Measurements from ENCODE around the gene LRCH4. TPM values are rescaled to one million over a fixed set of nuclear protein-coding genes. Genes with fewer than 3 reads are reported as not detected.

Gene LRCH4
- total RNA-seq, 2 donors from 2014 or later = 28.2 to 32.6 TPM

DNA sequence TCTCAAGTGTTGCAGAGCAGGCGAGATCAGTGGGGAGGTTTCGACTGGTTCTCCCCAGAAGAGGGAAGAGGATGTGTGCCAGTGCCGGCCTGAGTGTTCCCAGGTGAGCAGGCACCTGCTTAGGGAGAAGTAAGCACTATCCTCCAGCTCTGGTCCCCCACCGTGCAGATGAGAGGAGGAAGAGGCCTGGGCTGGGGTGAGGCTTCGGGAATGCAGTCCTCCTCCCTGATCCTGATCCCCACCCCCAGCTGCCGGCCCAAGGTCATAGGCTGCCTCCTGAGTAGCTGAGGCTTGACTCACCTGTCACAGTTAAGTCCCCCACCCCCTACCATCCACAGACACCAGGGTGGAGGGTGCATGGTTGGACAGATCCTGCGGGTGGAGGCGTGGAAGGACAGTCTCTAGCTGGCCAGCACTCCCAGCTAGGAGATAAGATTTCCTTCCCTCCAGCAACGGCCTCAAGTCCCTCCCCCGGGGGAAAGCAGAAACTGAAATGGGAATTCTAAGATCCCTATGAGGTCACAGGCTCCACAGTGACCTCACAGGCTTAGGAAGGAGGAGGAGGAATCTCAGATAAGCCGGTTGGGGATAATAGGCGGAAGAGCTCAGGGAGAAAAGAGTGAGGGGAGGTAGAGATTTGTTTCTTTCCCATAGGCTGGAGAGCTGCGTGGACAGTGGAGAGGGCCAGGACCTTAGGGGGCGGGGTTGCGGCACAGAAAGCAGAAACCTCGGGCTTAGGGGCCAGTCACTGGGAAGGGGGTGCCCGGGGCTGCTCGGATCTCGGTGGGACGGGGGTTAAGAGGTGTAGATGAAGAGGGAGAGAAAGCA is 1.0 kb downstream of the LRCH4 start:
- peak; percentile 66 for DNase-seq
- ATAC-seq = peak; percentile 0 to 11
- intact Hi-C loops (cut with DNase I) = no loop called here

DNA sequence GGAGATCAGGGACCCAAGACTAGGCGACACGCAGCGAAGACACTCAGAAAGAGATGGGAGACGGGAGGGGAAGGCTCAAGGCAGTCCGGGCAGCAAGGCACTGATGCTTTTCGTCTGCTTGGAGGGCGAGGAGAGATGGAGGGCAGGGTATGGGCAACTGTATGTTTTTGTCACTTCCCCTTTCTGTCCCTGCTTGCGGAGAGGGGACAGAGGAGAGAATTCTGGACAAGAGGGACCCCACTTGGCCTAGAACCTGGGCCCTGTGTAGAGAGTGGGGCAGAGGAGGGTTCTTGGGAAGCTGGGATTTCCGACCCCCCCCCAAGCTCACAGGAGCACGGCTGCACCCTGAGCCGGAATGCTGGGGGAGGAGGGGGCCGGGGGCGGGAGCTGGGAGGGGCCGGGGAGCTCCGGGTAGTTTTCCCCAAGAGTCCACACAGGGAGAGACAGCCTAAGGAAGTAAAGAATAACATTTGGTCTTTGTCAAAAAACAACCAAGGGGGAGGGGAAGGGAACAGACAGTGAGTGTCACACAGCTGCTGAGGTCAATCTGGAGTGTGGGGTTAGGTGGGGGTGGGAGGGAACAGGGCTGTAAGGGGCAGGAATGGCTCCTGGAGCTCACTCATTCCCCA is 1.8 kb downstream of the LRCH4 start:
- ATAC-seq = no peak
- DNase-seq = no peak
- intact Hi-C loops (cut with DNase I) = no loop called here

DNA sequence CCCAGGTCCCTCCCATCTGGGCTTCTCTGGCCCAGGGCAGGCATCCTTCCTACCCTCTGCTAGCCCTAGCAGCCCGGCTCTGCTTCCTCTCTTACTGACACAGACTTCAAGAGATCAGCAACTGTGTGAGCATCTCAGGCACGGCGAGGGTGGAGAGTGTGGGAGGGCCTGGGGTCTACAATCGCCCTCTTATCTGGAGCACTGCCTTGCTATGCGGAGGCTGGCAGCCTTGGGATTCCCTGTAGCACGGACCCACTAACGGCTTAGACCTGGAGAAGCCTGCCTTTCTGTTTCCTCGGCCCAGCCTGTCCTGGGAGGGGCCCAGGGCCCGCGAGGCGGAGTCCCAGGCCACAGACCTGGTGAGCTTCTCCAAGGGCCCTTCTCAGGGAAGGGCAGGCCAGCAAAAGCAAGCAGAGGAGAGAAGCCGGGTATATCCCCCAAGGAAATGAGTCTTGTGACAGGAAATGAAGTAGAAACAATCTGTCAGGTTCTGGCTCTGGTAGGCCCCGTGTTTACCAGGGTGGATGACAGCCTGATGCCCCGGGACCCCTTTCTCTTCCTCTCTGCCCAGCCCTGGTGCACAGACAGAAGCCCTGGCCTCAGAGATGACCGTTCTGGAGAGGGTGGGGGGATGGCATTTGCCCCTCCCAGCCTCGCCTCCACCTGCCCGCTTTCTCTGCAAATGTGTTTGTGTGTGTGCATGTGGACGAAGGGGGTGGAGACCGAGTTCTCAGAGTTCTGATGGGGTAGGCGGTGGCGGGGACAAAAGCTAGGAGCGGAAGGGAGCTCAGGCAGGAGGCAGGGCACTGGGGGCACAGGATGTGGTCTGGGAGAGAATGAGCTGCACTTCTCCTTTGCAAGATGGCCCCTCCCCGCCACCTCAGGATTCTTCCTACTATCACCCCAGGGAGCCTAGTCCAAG is 2.5 kb downstream of the LRCH4 start:
- ATAC-seq (no peak), DNase-seq (peak; percentile 66)
- intact Hi-C loops (cut with DNase I) = no loop called here

DNA sequence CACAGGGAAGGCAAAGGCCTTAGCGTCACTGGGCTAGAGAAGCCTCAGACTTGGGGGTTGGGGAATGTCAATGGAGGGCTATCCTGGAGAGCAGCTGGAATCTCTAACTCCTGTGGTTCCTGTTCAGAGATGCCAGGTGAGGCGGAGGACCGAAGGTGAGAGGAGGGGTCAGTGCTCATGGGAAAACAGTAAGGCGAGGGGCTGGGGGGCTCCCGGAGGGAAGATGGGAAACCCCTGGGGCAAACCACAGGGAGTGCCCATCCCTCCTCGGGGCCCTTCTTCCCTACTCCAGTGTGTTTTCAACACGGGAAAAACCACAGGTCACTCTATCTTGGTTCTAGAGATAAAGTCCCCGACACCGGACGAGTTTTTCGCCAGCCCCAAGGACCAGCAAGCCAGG is 3.3 kb downstream of the LRCH4 start:
- DNase-seq (no peak), ATAC-seq (no peak)
- intact Hi-C loops (cut with DNase I) = no loop called here

DNA sequence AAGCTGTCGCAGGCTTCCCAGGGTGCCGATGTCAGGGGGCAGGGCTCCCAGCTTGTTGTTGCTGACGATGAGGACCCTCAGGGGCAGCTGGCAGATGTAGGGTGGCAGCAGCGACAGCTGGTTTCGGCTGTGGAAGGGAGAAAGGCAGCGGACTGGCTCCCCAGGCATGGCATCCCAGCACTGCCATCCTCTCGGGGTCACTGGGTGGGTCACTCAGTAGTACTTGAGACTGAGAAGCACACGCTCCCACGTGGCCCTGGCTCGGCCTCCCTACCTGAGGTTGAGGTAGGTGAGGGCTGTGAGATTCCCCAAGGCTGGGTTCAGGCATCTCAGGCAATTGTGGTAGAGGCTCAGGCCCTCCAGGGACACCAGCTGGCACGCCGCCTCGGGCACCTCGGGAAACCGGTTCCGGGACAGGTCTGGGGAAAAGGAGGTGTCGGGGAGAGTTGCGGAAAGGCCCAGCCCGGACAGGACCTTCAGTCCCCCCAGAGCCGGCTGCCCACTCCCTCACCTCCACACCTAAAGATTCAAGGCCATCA is 3.8 kb downstream of the LRCH4 start:
- intact Hi-C loops (cut with DNase I) = no loop called here
- no peak for ATAC-seq
- DNase-seq = no peak

DNA sequence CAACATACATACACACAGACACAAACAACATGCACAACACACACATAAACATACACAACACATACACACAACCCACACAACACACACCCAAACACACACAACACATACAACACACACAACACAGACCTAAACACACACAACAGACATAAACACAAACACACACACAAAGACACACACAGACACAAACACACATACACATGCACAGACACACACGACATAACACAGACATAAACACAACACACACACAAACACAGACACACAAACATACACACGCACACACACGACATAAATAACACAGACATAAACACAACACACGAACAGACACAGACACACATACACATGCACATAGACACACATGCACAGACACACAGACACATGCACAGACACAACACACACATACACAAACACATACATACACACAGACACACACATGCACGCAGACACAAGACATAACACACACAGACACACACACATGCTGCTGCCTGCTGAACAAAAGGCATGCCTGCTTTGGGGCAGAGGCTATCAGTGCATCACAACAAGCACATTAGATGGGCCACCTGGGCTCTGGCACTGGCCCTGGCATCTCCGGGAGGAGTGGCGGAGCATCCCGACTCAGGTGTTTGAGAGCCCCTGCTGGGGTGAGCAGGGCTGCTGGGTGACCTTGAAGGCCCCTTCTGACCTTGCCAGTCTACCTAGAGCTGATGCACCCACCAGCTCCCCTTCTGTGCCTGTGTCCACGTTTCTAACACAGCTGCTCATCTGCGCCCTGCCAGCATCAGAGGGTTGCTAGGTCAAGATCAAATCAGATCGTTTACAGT is 5.3 kb downstream of the LRCH4 start:
- intact Hi-C loops (cut with DNase I) = no loop called here
- ATAC-seq (no peak), DNase-seq (no peak)

DNA sequence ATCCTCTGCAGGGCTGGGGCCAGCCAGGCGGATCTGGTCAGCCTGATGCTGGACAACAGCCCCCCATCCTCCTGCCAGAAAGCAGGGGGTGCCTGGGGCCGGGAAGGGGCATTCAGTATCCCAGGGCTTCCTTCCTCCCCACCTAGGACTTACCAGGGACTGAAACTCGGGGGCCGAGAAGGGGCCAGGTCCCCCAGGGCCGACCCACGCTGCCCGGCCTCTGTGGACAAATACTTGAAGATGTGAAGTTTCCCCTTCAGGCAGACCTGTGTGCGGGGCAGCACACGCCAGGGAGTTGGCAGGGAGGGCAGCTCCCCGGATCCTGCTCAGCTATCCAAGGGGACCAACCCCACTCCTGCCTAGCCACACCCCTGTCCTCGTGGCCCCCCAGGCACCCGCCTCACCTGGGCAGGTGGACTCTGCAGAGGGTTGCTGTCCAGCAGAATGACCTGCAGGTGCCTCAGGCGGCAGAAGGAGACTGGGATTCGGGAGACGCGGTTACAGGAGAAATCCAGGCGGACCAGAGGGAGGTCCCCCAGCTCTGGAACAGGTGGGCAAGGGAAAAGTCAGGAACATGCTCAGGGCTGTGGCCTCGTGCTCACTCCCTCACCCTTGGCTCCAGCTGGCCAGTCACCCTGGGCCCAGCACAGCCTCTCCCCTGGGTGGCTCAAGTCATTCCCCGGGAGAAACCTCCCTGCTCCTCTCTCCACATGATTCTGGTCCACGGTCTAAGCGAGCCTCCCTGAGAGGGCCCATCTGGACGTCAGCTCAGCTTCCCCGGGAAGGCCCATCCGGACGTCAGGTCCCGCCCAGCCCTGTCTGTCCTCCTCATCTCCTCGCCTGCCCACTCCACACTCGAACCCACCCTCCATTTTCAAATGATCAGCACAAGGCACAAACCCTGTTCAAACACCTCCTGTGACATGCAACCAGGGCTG is 7.4 kb downstream of the LRCH4 start:
- ATAC-seq (no peak), DNase-seq (no peak)
- intact Hi-C loops (cut with DNase I) = loop anchor here in 1 of 2 donors (10.0 kb wide), 1 partner anchor 106 kb away; no protein-coding TSS in a partner anchor

DNA sequence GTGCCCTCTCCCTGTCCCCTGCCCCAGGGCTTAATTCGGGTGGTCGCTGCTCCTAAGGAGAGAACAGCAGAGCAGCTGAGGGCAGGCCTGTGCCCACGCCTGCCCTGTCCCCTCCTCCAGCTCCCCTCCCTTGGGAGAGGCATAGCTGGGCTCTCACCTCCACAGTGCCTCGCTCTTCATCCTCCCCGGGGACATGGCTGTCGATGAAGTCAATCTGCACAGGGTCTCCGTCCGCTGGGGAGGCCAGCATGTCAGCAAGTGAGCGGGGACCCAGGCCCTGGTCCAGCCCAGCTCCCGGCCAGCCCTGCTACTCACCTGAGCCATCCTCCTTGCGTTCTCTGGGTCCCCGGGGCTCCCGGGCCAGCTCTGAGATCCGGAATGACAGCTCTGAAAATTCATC is 8.4 kb downstream of the LRCH4 start:
- ATAC-seq = no peak
- intact Hi-C loops (cut with DNase I) = loop anchor here in 1 of 2 donors (10.0 kb wide), 1 partner anchor 107 kb away; no protein-coding TSS in a partner anchor
- DNase-seq = no peak

DNA sequence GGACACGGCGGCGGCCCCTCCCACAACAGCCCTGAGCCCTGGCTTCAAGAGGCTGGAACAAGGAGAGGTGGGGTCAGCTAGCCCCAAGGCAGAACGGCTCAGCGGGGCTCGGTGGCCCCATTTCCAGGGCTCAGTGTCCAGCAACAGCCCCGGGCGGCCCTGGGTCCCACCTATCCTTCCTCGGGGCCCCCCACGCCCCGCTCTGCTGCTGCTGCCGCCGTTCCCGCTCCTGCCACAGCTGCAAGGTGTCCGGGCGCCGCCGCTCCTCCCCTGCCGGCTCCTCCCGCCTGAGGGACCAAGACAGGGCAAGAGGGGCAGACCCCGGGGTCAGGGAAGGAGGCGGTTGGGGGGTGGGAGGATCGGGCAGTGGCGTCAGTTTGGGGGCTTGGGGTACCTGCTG is 8.8 kb downstream of the LRCH4 start:
- ATAC-seq (no peak), DNase-seq (no peak)
- intact Hi-C loops (cut with DNase I) = loop anchor here in 1 of 2 donors (10.0 kb wide), 1 partner anchor 108 kb away; no protein-coding TSS in a partner anchor

DNA sequence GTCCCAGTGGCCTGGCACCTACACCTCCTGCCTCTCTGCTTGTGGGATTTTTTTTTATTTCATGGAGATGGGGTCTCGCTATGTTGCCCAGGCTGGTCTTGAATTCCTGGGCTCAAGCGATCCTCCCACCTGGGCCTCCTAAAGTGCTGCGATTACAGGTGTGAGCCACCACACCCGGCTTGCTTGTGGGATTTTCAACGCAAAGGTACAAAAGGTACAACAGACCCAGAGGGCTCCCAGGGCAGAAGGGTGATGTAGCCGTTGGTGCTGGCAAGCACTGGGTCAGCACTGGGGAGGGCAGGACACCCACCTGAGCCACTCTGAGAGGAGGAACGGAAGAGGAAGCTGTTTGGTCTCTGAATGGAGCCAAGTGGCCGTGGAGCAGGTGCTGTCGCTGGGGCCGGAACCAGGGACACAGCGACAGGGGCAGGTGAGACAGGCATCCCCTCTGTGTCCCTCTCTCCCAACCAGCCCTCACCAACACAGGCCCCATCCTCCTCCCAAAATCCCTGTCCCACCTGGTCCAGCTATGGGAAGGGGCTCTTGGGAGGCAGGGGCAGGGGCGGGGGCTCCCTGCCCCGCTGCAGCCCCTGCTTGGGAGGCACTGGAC is 9.4 kb downstream of the LRCH4 start:
- intact Hi-C loops (cut with DNase I) = loop anchor here in 1 of 2 donors (10.0 kb wide), 1 partner anchor 108 kb away; no protein-coding TSS in a partner anchor
- DNase-seq = no peak
- ATAC-seq = no peak

DNA sequence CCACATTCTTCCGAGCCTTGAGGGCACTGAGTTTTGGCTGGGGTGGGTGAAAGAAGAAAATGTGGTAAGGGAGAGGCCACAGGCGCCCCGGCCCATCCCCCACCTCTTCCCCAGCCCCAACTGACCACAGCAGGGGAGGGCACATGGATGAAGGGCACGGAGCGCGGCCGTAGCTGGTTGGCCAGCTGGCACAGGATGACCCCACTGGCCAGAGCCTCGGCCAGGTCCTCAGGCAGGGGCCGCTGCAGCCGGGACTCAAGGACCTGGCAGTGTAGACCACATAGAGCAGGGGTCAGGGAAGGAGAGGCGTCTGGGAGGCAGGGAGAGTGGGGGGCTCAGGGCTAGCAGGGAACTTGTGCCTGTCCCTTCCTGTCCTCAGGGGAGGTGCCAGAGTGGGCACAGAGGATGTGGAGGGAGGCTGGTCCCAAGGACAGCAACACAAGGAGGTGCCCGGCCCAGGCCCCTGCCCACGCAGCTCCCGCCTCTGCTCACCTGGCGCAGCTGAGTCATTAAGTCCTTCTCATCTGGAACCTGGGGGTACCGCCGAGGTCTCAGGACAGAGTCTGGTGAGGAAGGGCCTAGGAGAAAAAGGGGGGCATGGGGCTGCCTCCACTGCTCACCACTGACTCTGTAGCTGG is 10.1 kb downstream of the LRCH4 start:
- intact Hi-C loops (cut with DNase I) = loop anchor here in 1 of 2 donors (10.0 kb wide), 1 partner anchor 109 kb away; no protein-coding TSS in a partner anchor
- no peak for DNase-seq

DNA sequence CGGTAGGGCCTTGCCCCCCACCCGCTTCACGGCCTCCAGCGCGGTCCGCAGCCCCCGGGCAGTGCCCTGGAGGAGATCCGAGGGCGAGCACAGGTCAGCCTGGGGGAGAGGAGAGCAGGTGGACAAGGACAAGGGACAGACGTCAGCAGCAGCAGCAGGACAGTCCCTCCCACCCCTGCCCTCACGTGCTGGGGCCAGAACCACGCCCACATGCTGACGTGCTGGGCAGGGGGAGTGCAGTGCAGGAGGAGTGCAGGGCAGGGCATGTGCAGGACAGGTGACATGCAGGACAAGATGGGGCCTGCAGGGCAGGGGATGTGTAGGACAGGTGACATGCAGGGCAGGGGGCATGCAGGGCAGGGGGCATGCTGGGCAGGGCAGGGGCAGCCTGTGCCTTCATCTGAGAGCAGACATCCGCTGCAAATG is 10.7 kb downstream of the LRCH4 start:
- DNase-seq (no peak), ATAC-seq (no peak)
- intact Hi-C loops (cut with DNase I) = loop anchor here in 1 of 2 donors (10.0 kb wide), 1 partner anchor 110 kb away; no protein-coding TSS in a partner anchor

More for the DNA sequence above, 10.1 kb downstream of the LRCH4 start:
- no peak for ATAC-seq

DNA sequence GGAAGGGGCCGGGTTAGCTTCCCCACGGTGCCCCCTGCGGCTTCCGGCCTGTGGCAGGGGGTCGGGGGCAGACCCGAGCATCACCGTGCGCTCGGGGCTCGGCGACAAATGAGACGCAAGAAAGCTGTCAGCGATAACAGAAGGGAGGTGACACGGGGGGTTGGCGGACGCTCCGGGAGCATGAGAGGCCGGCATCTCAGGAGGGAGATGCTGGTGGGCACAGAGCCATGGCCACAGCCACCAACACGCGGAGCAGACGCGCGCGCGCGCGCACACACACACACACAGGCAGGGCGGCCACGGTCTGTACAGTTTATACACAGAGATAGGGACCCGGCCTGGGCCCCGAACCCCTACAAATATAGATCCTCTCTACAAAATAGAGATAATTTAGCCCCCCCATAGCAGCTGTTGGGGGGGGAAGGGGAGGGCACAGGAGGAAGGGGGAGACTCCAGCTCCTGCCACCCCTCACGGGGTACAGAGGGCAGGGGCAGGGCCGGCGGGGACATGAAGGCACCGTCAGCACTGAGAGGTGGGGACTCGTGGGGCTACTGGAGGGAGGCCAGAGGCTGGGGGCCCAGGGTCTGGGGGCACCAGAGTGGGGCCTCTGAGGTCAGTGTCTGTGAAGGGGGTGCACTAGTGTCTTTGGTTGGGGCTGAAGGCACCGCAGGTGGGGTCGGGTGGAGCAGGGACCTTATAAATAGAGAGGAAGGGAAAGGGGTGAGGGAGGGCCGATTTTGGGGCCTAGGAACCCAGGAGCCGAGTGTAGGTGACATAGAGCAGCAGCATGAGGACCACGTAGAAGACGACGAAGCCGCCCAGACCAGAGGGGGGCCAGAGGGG is 11.3 kb downstream of the LRCH4 start:
- ATAC-seq = no peak
- intact Hi-C loops (cut with DNase I) = loop anchor here in 1 of 2 donors (10.0 kb wide), 1 partner anchor 110 kb away; no protein-coding TSS in a partner anchor
- DNase-seq = no peak

DNA sequence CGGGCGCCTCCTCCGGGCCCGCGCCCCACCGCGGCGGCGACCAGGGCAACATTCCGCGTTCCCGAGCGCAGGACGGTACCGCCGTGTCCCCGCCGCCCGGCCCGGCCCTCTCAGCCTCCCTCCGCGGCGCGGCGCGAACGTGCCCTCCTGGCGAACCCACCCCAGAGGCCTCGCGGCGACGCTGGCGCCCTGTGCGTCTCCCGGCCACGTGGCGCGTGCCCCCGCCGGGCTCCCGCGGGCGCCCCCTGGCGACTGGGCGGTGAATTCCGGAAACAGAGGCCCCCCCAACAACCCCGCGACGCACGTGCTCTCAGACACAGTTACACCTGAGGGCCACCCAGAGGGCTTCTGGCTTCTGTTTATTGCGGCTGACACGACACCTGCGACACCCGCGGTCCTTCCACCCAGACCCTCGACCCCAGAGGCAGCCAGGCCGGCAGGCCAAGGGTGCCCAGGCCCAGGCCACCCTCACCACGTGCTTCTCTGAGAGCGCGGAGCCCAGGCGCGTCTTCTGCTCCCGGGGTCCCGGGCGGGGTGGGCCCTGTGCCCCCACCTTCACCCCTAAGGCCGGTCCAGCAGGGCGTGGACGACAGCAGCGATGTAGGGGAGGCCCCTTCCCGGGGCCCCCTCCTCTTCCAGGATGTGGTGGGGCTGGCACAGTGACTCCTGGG is 12.1 kb downstream of the LRCH4 start, which contains the start of gene SAP25:
TSS of gene SAP25 (minus strand) at position 210 of the 671 bp plus-strand sequence. CDS start at position 52, 158 bp downstream.
- intact Hi-C loops (cut with DNase I) = loop anchor here in 1 of 2 donors (10.0 kb wide), 1 partner anchor 111 kb away; no protein-coding TSS in a partner anchor
- no peak for ATAC-seq
- DNase-seq = no peak

Measured in left cardiac atrium (tissue), 4 donors.